Subcutaneous abdominal adipose tissue (tissue), 5 donors: ENCODE measurements around the gene SRPK3.

Experiments used
- H3K27ac ChIP-seq: one replicate; pipeline ENCODE4 v1.7.0; 2013; ENCODE audit warnings: low read depth, mild to moderate bottlenecking, inconsistent platforms, low read length, moderate library complexity
- H3K27me3 ChIP-seq, 5 donors: one replicate each; pipeline ENCODE4 v1.7.0; 2013; ENCODE audit warnings: low read length in 5 of 5, inconsistent platforms in 1 of 5; ENCODE audit not compliant: control insufficient read depth in 5 of 5, insufficient read depth in 4 of 5
- H3K36me3 ChIP-seq, 5 donors: one replicate each; pipeline ENCODE4 v1.7.0; 2013; ENCODE audit warnings: low read length in 5 of 5; ENCODE audit not compliant: control insufficient read depth in 5 of 5, insufficient read depth in 5 of 5
- H3K4me1 ChIP-seq, 5 donors: one replicate each; pipeline ENCODE4 v1.7.0; 2013; ENCODE audit warnings: low read length in 5 of 5, mild to moderate bottlenecking in 3 of 5, moderate library complexity in 1 of 5; ENCODE audit not compliant: control insufficient read depth in 5 of 5, insufficient read depth in 5 of 5
- H3K4me3 ChIP-seq, 5 donors: one replicate each; pipeline ENCODE4 v1.7.0; 2013; ENCODE audit warnings: low read length in 5 of 5, low read depth in 1 of 5
- H3K9ac ChIP-seq, 5 donors: one replicate each; pipeline ENCODE4 v1.7.0; 2013; ENCODE audit warnings: low read length in 5 of 5, mild to moderate bottlenecking in 4 of 5, moderate library complexity in 3 of 5
- H3K9me3 ChIP-seq, 5 donors: one replicate each; pipeline ENCODE4 v1.7.0; 2013; ENCODE audit warnings: low read length in 5 of 5; ENCODE audit not compliant: control insufficient read depth in 5 of 5
- donor health status: healthy.
- donor health status: healthy.
- donor health status: healthy.
- donor health status: healthy.
- donor health status: healthy.

The SRPK3 gene

DNA sequence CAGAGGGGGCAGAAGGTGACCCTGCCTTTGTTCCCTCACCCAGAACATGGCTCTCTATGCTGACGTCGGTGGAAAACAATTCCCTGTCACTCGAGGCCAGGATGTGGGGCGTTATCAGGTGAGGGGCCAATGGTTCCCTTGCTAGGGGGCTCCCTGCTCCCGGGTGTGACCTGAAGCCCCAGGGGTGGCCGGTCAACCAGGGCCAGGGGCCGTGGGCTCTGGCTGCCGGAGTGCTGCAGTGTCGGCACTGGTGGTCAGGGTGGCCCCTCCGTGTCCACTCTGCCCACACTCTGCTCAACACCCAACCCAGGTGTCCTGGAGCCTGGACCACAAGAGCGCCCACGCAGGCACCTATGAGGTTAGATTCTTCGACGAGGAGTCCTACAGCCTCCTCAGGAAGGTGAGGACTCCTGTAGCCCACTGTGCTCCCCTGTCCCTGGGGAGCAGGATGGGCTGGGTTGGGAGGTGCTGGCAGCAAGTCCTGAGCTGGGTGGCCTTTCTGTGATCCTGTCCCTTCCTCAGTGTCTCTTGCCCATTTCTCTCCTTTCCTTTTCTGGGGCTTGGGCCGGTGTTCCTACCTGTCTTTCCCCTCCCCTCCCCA, 16.7 kb downstream of the SRPK3 start:
- H3K36me3 ChIP-seq: peaks cover 0 to 29% (median 19%) of the 10 kb centered on the region in 5 donors
- H3K4me3 ChIP-seq: no peak overlapping the region
- no peak overlapping the region for H3K9ac ChIP-seq
- H3K27me3 ChIP-seq: peaks cover 2 to 9% (median 3%) of the 10 kb centered on the region in 5 donors
- H3K27ac ChIP-seq: no peak overlapping the region
- peaks cover 0 to 35% (median 23%) of the 10 kb centered on the region in 5 donors for H3K9me3 ChIP-seq
- peaks cover 0 to 40% (median 30%) of the 10 kb centered on the region in 5 donors for H3K4me1 ChIP-seq

DNA sequence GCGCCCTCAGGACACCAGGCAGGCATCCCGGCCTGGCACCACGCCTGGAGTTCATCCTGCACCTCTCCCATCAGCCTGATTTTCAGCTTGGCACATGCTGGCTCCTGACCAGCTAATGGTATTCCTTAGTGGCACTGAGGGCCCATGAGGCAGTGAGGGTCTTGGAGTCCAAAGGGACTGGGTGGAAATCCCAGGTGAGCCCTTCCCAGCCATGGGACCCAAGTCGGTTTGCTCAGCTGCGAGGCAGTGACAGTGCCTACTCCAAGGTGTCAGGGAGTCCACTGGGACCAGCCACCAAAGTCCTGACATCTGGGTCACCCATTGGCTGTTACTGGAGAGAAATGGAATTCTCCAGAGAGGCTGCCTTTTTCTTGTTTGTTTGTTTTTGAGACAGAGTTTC, 18.5 kb downstream of the SRPK3 start:
- H3K27ac ChIP-seq: no peak overlapping the region
- H3K4me3 ChIP-seq: no peak overlapping the region
- peaks cover 2 to 11% (median 3%) of the 10 kb centered on the region in 5 donors for H3K27me3 ChIP-seq
- H3K4me1 ChIP-seq: peaks cover 0 to 28% (median 20%) of the 10 kb centered on the region in 5 donors
- no peak overlapping the region for H3K9ac ChIP-seq
- H3K9me3 ChIP-seq: peaks cover 0 to 41% (median 14%) of the 10 kb centered on the region in 5 donors
- peaks cover 0 to 29% (median 19%) of the 10 kb centered on the region in 5 donors for H3K36me3 ChIP-seq

DNA sequence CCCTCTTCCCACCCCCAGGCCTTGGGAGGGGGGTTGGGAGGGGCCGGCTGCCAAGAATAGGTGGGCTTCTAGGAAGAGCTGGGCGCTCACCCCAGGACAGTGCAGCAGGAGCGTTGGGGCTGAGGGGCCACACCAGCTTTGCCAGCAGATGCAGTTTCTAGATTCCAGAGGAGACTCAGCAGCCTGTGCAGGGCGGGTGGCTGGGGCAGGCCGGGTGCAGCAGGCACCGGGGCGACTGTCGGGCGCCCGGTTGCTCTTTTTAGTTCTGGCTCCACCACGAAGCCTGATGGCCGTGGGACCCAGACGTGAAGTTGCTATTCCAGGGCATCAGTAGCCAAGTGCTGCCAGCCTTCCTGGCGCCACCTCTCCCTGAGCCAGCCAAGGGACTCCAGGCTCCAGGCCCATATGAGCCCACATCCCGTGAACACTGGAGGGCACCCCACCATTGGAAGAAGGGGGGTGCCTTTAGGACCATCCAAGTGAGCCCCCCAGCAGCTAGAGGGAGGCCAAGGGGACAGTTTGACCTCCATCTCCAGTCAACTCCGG, 19.4 kb downstream of the SRPK3 start:
- Histone ChIP-seq H3K27me3 (peaks cover 2 to 11% (median 3%) of the 10 kb centered on the region in 5 donors), H3K4me1 (peaks cover 0 to 21% (median 14%) of the 10 kb centered on the region in 5 donors), H3K27ac (no peak overlapping the region), H3K4me3 (no peak overlapping the region), H3K9ac (no peak overlapping the region), H3K9me3 (peaks cover 0 to 32% (median 8%) of the 10 kb centered on the region in 5 donors), H3K36me3 (peaks cover 0 to 29% (median 19%) of the 10 kb centered on the region in 5 donors)

DNA sequence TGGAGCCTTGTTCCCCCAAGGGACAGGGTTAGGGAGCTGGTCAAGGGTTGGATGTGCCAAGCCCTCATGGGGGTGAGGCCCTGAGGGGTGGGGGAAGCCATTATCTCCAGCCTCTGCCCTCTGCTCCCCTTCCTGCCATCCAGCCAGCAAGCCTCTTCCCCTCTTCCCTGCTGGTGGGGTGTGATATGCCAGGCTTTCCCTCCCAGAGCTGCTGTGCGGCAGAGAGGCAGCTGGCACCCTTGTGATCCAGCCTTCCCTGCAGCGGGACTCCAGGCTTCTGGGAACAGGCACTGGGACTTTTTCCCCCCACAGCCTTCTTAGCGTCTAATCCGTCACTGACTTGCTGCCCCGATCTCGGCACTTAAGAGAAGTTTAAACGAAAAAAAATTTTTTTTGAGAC, 19.9 kb downstream of the SRPK3 start:
- peaks cover 0 to 29% (median 19%) of the 10 kb centered on the region in 5 donors for H3K36me3 ChIP-seq
- H3K4me1 ChIP-seq: peaks cover 0 to 16% (median 9%) of the 10 kb centered on the region in 5 donors
- H3K27me3 ChIP-seq: peaks cover 2 to 14% (median 5%) of the 10 kb centered on the region in 5 donors
- peaks cover 0 to 27% (median 6%) of the 10 kb centered on the region in 5 donors for H3K9me3 ChIP-seq
- H3K9ac ChIP-seq: no peak overlapping the region
- no peak overlapping the region for H3K4me3 ChIP-seq
- no peak overlapping the region for H3K27ac ChIP-seq

DNA sequence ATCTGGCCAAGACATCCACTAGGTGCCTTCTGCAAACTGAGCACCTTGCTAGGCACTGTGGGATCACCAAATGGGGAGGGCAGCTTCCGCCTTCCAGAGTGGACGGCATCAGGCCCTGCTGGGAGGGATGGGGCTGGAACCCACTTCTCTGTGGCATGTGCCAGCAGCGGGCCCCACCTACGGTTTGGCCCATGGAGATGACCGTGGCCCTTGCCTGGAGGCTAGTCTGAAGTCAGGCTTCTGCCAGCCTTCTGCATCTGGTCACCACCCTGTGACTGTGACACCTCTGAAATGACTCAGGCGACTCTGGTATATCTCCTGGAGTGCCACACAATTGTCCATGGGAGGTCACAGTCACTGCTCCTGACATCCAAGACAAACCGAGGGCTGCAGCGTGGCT, 20.8 kb downstream of the SRPK3 start:
- Histone ChIP-seq H3K4me1 (peaks cover 0 to 10% (median 5%) of the 10 kb centered on the region in 5 donors), H3K27me3 (peaks cover 4 to 22% (median 13%) of the 10 kb centered on the region in 5 donors), H3K27ac (no peak overlapping the region), H3K9ac (no peak overlapping the region), H3K36me3 (peaks cover 0 to 27% (median 19%) of the 10 kb centered on the region in 5 donors), H3K9me3 (peaks cover 0 to 21% (median 4%) of the 10 kb centered on the region in 5 donors), H3K4me3 (no peak overlapping the region)

DNA sequence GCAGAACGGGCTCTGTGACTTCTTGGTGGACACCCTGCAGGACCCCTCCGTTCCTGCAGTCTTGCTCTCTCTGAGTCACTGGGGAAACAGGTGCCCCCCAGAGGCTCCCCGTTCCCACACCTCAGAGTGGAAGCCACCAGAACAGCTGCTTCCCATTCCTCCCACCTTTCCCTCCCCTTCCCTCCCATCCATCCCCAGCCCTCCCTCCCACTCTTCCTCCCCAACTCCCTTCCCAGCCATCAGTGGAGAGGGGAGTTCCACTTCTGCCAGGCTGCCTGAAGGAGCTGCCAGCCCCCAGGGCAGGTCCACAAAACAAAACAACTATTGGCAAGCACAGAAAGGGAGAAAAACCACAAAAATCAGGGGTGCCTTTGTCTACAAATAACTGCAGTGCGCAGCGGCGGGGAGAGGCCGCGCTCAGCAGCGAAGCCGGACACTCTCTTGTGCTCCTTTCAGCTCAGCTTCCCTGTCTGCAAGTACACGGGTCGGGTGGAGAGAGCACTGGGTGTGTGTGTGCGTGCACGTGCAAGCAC, 21.7 kb downstream of the SRPK3 start:
- no peak overlapping the region for H3K27ac ChIP-seq
- H3K4me3 ChIP-seq: no peak overlapping the region
- peaks cover 0 to 19% (median 14%) of the 10 kb centered on the region in 5 donors for H3K36me3 ChIP-seq
- H3K4me1 ChIP-seq: peaks cover 0 to 10% (median 5%) of the 10 kb centered on the region in 5 donors
- no peak overlapping the region for H3K9ac ChIP-seq
- H3K9me3 ChIP-seq: peaks cover 0 to 16% (median 3%) of the 10 kb centered on the region in 5 donors
- peaks cover 4 to 29% (median 16%) of the 10 kb centered on the region in 5 donors for H3K27me3 ChIP-seq

DNA sequence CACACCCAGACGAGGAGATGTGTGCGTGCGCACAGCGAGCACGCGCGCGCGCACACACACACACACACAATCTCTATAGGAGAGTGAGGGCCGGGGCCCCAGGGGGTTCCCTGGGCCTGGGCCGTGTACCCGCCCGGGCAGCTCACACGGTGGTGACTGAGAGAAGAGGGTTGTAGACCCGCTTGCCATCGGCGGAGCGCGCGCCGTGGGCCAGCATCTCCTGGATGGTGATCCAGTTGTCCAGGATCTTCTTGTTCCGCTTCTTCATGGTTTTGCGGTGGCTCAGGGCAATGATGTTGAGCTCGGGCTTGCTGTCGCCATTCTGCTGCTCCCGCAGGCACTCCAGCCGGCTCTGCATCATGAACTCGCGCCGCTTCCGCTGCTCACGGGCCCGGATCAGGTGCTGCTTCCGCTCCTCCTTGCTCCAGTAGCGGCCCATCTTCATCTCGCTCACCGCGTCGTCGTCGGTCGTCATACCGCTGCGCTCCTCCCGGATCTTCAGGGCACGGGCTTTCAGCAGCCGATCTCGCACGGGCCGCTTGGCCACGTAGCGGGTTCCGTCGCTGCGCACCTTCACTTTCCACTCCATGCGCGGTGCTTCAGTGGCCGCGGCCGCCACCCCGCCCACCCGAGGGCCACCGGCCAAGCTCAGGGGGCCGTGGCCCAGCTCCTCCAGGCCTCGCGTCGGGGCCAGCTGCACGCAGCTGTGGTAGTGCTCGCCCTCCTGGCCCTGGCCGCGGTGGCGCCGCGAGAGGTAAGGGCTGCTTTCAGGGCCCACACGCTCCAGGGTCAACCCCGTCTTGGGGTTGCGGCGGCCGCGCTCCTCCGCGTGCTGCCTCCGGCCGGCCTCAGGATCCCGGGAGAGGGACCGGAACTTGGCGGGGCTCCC, 22.6 kb downstream of the SRPK3 start:
- Histone ChIP-seq H3K36me3 (peaks cover 0 to 10% (median 6%) of the 10 kb centered on the region in 5 donors), H3K4me3 (no peak overlapping the region), H3K27ac (no peak overlapping the region), H3K4me1 (peaks cover 0 to 10% (median 5%) of the 10 kb centered on the region in 5 donors), H3K9ac (no peak overlapping the region), H3K9me3 (peaks cover 0 to 9% (median 0%) of the 10 kb centered on the region in 5 donors), H3K27me3 (peaks cover 4 to 30% (median 16%) of the 10 kb centered on the region in 5 donors)

DNA sequence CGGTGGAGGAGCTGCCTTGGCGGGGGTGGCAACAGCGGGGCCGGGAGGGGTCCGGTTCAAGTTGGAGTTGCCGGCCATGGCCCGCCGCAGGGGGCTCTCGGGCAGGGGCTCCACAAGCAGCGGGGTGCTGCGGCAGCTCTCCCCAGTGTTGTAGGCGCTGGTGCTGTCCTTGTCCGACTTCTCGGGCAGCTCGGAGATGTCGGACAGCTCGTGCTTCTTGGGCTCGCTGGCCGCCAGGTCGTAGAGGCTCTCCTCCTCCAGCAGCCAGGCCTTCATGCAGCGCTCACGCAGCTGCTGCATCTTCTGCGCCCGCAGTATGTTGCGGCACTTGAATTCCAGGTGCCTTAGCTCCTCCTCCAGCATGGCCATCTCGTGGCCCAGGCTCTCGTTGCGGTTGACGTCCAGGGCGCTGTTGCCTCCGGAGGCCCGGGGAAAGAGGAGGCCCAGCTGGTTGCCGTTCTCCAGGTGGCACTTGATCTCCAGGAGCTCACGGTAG, 23.3 kb downstream of the SRPK3 start:
- Histone ChIP-seq H3K27me3 (peaks cover 4 to 33% (median 21%) of the 10 kb centered on the region in 5 donors), H3K9me3 (peaks cover 0 to 9% (median 0%) of the 10 kb centered on the region in 5 donors), H3K4me3 (no peak overlapping the region), H3K27ac (no peak overlapping the region), H3K4me1 (peaks cover 0 to 10% (median 5%) of the 10 kb centered on the region in 5 donors), H3K9ac (no peak overlapping the region), H3K36me3 (peaks cover 0 to 4% (median 1%) of the 10 kb centered on the region in 5 donors)

DNA sequence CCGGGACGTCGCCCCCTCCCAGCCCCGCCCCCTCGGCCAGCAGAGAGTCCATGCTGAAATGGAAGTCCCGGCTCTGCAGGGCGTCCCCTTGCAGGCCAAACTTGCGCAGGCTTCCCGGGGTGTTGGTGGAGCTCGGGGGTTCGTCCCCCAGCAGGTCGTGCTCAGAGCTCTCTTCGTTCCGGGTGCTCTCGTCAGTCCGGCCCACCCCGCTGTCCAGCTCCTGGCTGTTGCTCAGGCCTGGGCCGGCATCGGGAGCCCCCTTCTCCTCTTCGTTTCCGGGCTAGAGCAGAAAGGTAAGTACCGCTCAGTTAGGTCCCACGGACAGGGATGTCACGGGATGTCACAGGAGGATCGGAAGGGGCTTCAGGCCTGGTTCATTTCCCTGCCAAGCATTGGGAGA, 23.8 kb downstream of the SRPK3 start:
- Histone ChIP-seq H3K9me3 (peaks cover 0 to 11% (median 0%) of the 10 kb centered on the region in 5 donors), H3K27me3 (peaks cover 4 to 34% (median 24%) of the 10 kb centered on the region in 5 donors), H3K4me3 (no peak overlapping the region), H3K36me3 (no peaks in the 10 kb centered on the region), H3K27ac (no peak overlapping the region), H3K9ac (no peak overlapping the region), H3K4me1 (peaks cover 0 to 10% (median 5%) of the 10 kb centered on the region in 5 donors)
